ENCODE measurements around the gene HOXD4. TPM values are rescaled to one million over a fixed set of nuclear protein-coding genes. Genes with fewer than 3 reads are reported as not detected.

Gene HOXD4
- total and polyA plus RNA-seq, 11 donors, result 0.10 to 0.96 (median 0.41) TPM; not detected in 2

- Histone ChIP-seq H3K4me1 (peaks cover 0 to 30% (median 4%) of the 10 kb centered on the region in 12 donors), H3K9me3 (no peaks in the 10 kb centered on the region), H3K27ac (no peak overlapping the region), H3K27me3 (peaks cover 93 to 99% (median 96%) of the 10 kb centered on the region in 9 donors), H3K36me3 (no peaks in the 10 kb centered on the region), H3K4me3 (no peak overlapping the region)
- DNase-seq, result no peak
- no peak for ATAC-seq
- WGBS, 4 donors, result 3 to 8% (median 5%) methylated on average over 26 to 29 of the region's 29 CpGs
- TF ChIP-seq POLR2A (IDR thresholded peaks at IDR 0.05) (no peak), CTCF (IDR thresholded peaks at IDR 0.05) (no peak)
- intact Hi-C loops (cut with DNase I), result no loop called here
Measured at GRCh38 chr2:176111846-176112374, 39.4 kb upstream of the HOXD4 start.

GRCh38 chr2:176112375-176113302 is 38.7 kb upstream of the HOXD4 start:
- intact Hi-C loops (cut with DNase I), result no loop called here
- Histone ChIP-seq H3K27me3 (peaks cover 95 to 100% (median 99%) of the 10 kb centered on the region in 9 donors), H3K4me3 (no peak overlapping the region), H3K4me1 (peaks cover 0 to 24% (median 0%) of the 10 kb centered on the region in 12 donors), H3K27ac (no peak overlapping the region), H3K9me3 (no peaks in the 10 kb centered on the region), H3K36me3 (no peaks in the 10 kb centered on the region)
- no peak for DNase-seq
- TF ChIP-seq POLR2A (IDR thresholded peaks at IDR 0.05), result no peak
- TF ChIP-seq CTCF (IDR thresholded peaks at IDR 0.05), result no peak
- ATAC-seq, result no peak
- WGBS, 4 donors, result 4 to 9% (median 6%) methylated on average over 33 to 40 of the region's 40 CpGs

- H3K27me3 ChIP-seq, result peaks cover 96 to 100% (median 99%) of the 10 kb centered on the region in 9 donors
- TF ChIP-seq CTCF (IDR thresholded peaks at IDR 0.05) (no peak), POLR2A (IDR thresholded peaks at IDR 0.05) (no peak)
- ATAC-seq, result no peak
- DNase-seq, result no peak
- 6 to 11% (median 10%) methylated on average over 23 to 26 of the region's 26 CpGs for WGBS, 4 donors
- no peaks in the 10 kb centered on the region for H3K9me3 ChIP-seq
- H3K4me3 ChIP-seq, result no peak overlapping the region
- no peak overlapping the region for H3K27ac ChIP-seq
- intact Hi-C loops (cut with DNase I), result no loop called here
- peaks cover 0 to 8% (median 0%) of the 10 kb centered on the region in 12 donors for H3K4me1 ChIP-seq
- no peaks in the 10 kb centered on the region for H3K36me3 ChIP-seq
Measured at GRCh38 chr2:176114120-176114929, 37.0 kb upstream of the HOXD4 start.

All from heart left ventricle (tissue), 16 donors.